BE2C (cell line): Measurements from ENCODE around the gene TCERG1L.

Experiments used
- DNase-seq: peaks from one replicate; pipeline ENCODE4 v3.0.0-alpha.2; 2020
- H3K27me3 ChIP-seq: fragments of 250-450 bp; sonication (Bioruptor Pico); 2 replicates; pipeline ENCODE4 v1.5.1; 2020; ENCODE audit warnings: mild to moderate bottlenecking
- H3K36me3 ChIP-seq: fragments of 250-450 bp; sonication (Bioruptor Pico); 2 replicates; pipeline ENCODE4 v1.5.1; 2020; ENCODE audit warnings: mild to moderate bottlenecking
- H3K4me1 ChIP-seq: fragments of 250-450 bp; sonication (Bioruptor Pico); 2 replicates; pipeline ENCODE4 v1.5.1; 2020
- H3K4me3 ChIP-seq: 2 replicates; pipeline ENCODE4 v1.5.1; 2011; ENCODE audit warnings: low read depth, low read length
- H3K9me3 ChIP-seq: fragments of 250-450 bp; sonication (Bioruptor Pico); 2 replicates; pipeline ENCODE4 v1.5.1; 2020
- TF ChIP-seq, protein P1 (sequence below): IDR thresholded peaks from 2 replicates; pipeline ENCODE4 v1.5.1; 2012; ENCODE audit warnings: mild to moderate bottlenecking, low read depth, low read length

The TCERG1L gene

DNA sequence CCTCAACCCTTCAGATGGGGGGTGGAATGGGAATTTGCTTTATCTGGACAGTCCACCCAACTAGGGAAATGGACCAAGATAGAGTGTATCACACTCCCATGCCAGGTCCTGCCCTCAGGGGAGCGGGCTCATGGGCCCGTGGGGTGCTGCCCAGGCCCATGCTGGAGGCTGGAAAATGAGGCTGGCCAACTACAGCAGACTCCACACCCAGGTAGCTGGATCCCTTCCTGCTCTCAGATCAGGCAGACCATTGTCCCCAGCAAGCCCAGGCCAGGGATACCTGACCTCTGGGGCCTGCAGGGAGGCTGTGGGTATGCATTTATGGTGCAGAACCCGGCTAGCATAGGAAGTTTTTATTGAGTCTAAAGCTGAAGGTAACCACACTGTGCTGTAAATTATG is 162.4 kb downstream of the TCERG1L start:
- no peaks in the 10 kb centered on the region for H3K27me3 ChIP-seq
- no peak for DNase-seq
- no peaks in the 10 kb centered on the region for H3K4me1 ChIP-seq
- no peak overlapping the region for H3K4me3 ChIP-seq
- TF ChIP-seq, protein P1, sequence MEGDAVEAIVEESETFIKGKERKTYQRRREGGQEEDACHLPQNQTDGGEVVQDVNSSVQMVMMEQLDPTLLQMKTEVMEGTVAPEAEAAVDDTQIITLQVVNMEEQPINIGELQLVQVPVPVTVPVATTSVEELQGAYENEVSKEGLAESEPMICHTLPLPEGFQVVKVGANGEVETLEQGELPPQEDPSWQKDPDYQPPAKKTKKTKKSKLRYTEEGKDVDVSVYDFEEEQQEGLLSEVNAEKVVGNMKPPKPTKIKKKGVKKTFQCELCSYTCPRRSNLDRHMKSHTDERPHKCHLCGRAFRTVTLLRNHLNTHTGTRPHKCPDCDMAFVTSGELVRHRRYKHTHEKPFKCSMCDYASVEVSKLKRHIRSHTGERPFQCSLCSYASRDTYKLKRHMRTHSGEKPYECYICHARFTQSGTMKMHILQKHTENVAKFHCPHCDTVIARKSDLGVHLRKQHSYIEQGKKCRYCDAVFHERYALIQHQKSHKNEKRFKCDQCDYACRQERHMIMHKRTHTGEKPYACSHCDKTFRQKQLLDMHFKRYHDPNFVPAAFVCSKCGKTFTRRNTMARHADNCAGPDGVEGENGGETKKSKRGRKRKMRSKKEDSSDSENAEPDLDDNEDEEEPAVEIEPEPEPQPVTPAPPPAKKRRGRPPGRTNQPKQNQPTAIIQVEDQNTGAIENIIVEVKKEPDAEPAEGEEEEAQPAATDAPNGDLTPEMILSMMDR = no peak
- no peaks in the 10 kb centered on the region; the same call in 1 of the 2 replicates for H3K9me3 ChIP-seq
- no peaks in the 10 kb centered on the region for H3K36me3 ChIP-seq

GRCh38 chr10:131148270-131148669 is 163.3 kb downstream of the TCERG1L start:
- Histone ChIP-seq H3K4me1 (no peaks in the 10 kb centered on the region), H3K9me3 (no peaks in the 10 kb centered on the region; the same call in 1 of the 2 replicates), H3K4me3 (no peak overlapping the region), H3K27me3 (no peaks in the 10 kb centered on the region), H3K36me3 (no peaks in the 10 kb centered on the region)
- TF ChIP-seq, protein P1 = no peak
- no peak for DNase-seq

GRCh38 chr10:131147301-131147975 is 164.1 kb downstream of the TCERG1L start:
- no peaks in the 10 kb centered on the region; the same call in 1 of the 2 replicates for H3K9me3 ChIP-seq
- H3K27me3 ChIP-seq = no peaks in the 10 kb centered on the region
- TF ChIP-seq, protein P1 = no peak
- DNase-seq = no peak
- no peaks in the 10 kb centered on the region for H3K36me3 ChIP-seq
- H3K4me3 ChIP-seq = no peak overlapping the region
- H3K4me1 ChIP-seq = no peaks in the 10 kb centered on the region

DNA sequence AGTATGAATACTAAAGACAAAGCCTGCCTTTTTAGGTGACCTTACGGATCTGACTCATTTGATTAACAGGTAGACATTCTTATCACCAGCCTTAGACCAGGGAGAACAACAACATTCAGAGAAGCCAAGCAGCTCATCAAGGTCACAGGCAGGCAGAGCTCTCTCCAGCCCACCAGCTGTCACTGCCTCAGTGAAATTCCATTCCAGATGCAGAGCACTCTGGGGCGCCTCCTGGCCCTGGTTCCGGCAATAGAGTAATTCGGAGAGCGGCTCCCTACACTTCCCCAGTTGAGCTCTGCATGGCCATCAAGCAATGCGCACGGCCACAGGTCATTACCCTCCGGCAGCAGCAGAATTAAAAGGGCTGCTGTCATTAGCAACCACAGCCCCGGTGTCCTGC is 164.7 kb downstream of the TCERG1L start:
- no peaks in the 10 kb centered on the region for H3K36me3 ChIP-seq
- no peak for DNase-seq
- H3K4me1 ChIP-seq = no peaks in the 10 kb centered on the region
- no peak overlapping the region for H3K4me3 ChIP-seq
- TF ChIP-seq, protein P1 = no peak
- H3K9me3 ChIP-seq = no peaks in the 10 kb centered on the region; the same call in 1 of the 2 replicates
- no peaks in the 10 kb centered on the region for H3K27me3 ChIP-seq

GRCh38 chr10:131145756-131146155 is 165.8 kb downstream of the TCERG1L start:
- Histone ChIP-seq H3K27me3 (no peaks in the 10 kb centered on the region), H3K36me3 (no peaks in the 10 kb centered on the region), H3K4me1 (no peaks in the 10 kb centered on the region), H3K9me3 (no peaks in the 10 kb centered on the region; the same call in 1 of the 2 replicates), H3K4me3 (no peak overlapping the region)
- no peak for DNase-seq
- TF ChIP-seq, protein P1 = no peak

GRCh38 chr10:131144711-131145375 is 166.7 kb downstream of the TCERG1L start:
- TF ChIP-seq, protein P1 = no peak
- H3K27me3 ChIP-seq = no peaks in the 10 kb centered on the region
- H3K9me3 ChIP-seq = no peaks in the 10 kb centered on the region; the same call in 1 of the 2 replicates
- DNase-seq = no peak
- no peaks in the 10 kb centered on the region for H3K4me1 ChIP-seq
- H3K4me3 ChIP-seq = no peak overlapping the region
- H3K36me3 ChIP-seq = no peaks in the 10 kb centered on the region
